K562 (cell line): ENCODE results near the gene TSHZ1.

ENCODE experiments used
- BMI1 ChIP-seq: fragments of 150-350 bp; IDR thresholded peaks from 2 replicates; pipeline ENCODE4 v1.6.1; 2014; ENCODE audit warnings: low read length
- CEBPB ChIP-seq: fragments of 450-650 bp; IDR thresholded peaks from 2 replicates; pipeline ENCODE4 v1.6.1; 2016; ENCODE audit warnings: missing genetic modification characterization, missing compliant biosample characterization
- EP300 ChIP-seq: IDR thresholded peaks from 2 replicates; pipeline ENCODE4 v1.6.1; 2012; ENCODE audit warnings: low read length, improper control_type of control experiment
- GABPB1 ChIP-seq: sonication (generic); formaldehyde crosslinking; IDR thresholded peaks from 2 replicates; pipeline ENCODE4 v1.8.0; 2022; ENCODE audit warnings: mild to moderate bottlenecking, missing genetic modification reagents
- KAT8 ChIP-seq: fragments of 450-650 bp; IDR thresholded peaks from 2 replicates; pipeline ENCODE4 v1.6.1; 2016; ENCODE audit warnings: low read depth, mild to moderate bottlenecking
- MLX ChIP-seq, 2 experiments: fragments of 450-650 bp in 1 of 2; sonication (generic) in 1 of 2; formaldehyde crosslinking; conservative IDR thresholded peaks; 2 replicates each; pipeline versions ENCODE4 v1.4.0 to v1.8.1; 2020 to 2022; ENCODE audit warnings: mild to moderate bottlenecking in 1 of 2, missing genetic modification reagents in 1 of 2
- RFX5 ChIP-seq: IDR thresholded peaks from 2 replicates; pipeline ENCODE4 v1.6.1; 2011; ENCODE audit warnings: low read depth, mild to moderate bottlenecking, improper control_type of control experiment, low read length
- ZFP30 ChIP-seq: fragments of 250-450 bp; sonication (Bioruptor Pico); IDR thresholded peaks from 2 replicates; pipeline ENCODE4 v1.8.0; 2022; ENCODE audit warnings: moderate library complexity, mild to moderate bottlenecking, inconsistent platforms, borderline replicate concordance
- ZNF134 ChIP-seq: fragments of 250-450 bp; sonication (Bioruptor Pico); conservative IDR thresholded peaks from 2 replicates; pipeline ENCODE4 v1.4.0; 2020
- ZNF75A ChIP-seq: fragments of 450-650 bp; formaldehyde crosslinking; IDR thresholded peaks from 2 replicates; pipeline ENCODE4 v1.4.0; 2020; ENCODE audit warnings: mild to moderate bottlenecking

- TF ChIP-seq ZNF75A = no peak
- no peak for TF ChIP-seq CEBPB (tag)
- no peak for TF ChIP-seq EP300
- no peak for TF ChIP-seq MLX (CRISPR knock-in tag; conservative IDR thresholded peaks at IDR 0.05)
- TF ChIP-seq ZFP30 (CRISPR knock-in tag) = no peak
- no peak for TF ChIP-seq GABPB1 (CRISPR knock-in tag)
- TF ChIP-seq RFX5 = no peak
- TF ChIP-seq ZNF134 (CRISPR knock-in tag) = no peak
- no peak for TF ChIP-seq BMI1
- no peak for TF ChIP-seq KAT8
Observed at GRCh38 chr18:75178376-75178775, 32.2 kb upstream of the TSHZ1 start.
